K562 (cell line): Measurements from ENCODE around the gene SLC22A23. TPM values are rescaled to one million over a fixed set of nuclear protein-coding genes. Genes with fewer than 3 reads are reported as not detected.

Experiments used
- ARNT ChIP-seq, 2 experiments: fragments of 450-650 bp; IDR thresholded peaks; 2 replicates each; pipeline ENCODE4 v1.6.1; 2016; ENCODE audit warnings: mild to moderate bottlenecking in 1 of 2
- ATF4 ChIP-seq: fragments of 450-650 bp; formaldehyde crosslinking; IDR thresholded peaks from 2 replicates; pipeline ENCODE4 v1.4.0; 2022; ENCODE audit warnings: mild to moderate bottlenecking, moderate library complexity
- ETS1 ChIP-seq: conservative IDR thresholded peaks from 2 replicates; pipeline ENCODE4 v1.6.1; 2011; ENCODE audit warnings: low read depth, mild to moderate bottlenecking, low read length; ENCODE audit not compliant: control insufficient read depth
- JUN ChIP-seq, 2 experiments: sonication (generic) in 1 of 2; formaldehyde crosslinking in 1 of 2; IDR thresholded peaks; 2 replicates each; pipeline versions ENCODE4 v1.6.1 to v1.8.0; 2012 to 2022; ENCODE audit warnings: borderline replicate concordance in 2 of 2, mild to moderate bottlenecking in 2 of 2, improper control_type of control experiment in 1 of 2, low read depth in 1 of 2, low read length in 1 of 2, missing genetic modification reagents in 1 of 2
- JUND ChIP-seq, 2 experiments: IDR thresholded peaks; 2 replicates in 1 of 2; 3 replicates in 1 of 2; pipeline ENCODE4 v1.6.1; 2011; ENCODE audit warnings: borderline replicate concordance in 2 of 2, low read depth in 2 of 2, low read length in 2 of 2, improper control_type of control experiment in 1 of 2, missing biosample characterization in 1 of 2, missing genetic modification characterization in 1 of 2, missing genetic modification reagents in 1 of 2
- MGA ChIP-seq: fragments of 450-650 bp; IDR thresholded peaks from 2 replicates; pipeline ENCODE4 v1.6.1; 2016; ENCODE audit warnings: mild to moderate bottlenecking, moderate library complexity
- NR1H2 ChIP-seq: sonication (generic); formaldehyde crosslinking; IDR thresholded peaks from 2 replicates; pipeline ENCODE4 v1.4.0; 2020; ENCODE audit warnings: mild to moderate bottlenecking, missing genetic modification reagents
- ZBTB5 ChIP-seq: fragments of 450-650 bp; IDR thresholded peaks from 2 replicates; pipeline ENCODE4 v1.6.1; 2017; ENCODE audit warnings: antibody characterized with exemption
- polyA plus RNA-seq, 8 experiments: library from polyadenylated mRNA; depleted of rRNA in 4 of 8; stranded (reverse) in 5 of 8; unstranded in 3 of 8; fragments of >200 nt; fragmentation: Nextera tagmentation in 2 of 8; fragmentation: Illumina TruSeq in 1 of 8; extraction: Ambion mirVana in 2 of 8; extraction: Trizol in 1 of 8; gene quantifications; 2 replicates each; pipeline versions ENCODE4 v1.2.1 to v1.2.3, GENCODE V29; 2011 to 2014; ENCODE audit warnings: inconsistent platforms in 1 of 8, missing spikeins in 1 of 8
- total RNA-seq, 7 experiments: library from RNA; depleted of rRNA in 6 of 7; stranded (reverse); fragments of >200 nt in 6 of 7; fragmentation: Illumina TruSeq in 2 of 7; extraction: Trizol in 2 of 7; gene quantifications; 2 replicates each; pipeline versions ENCODE4 v1.2.1 to v1.2.3, GENCODE V29; 2011 to 2021; ENCODE audit warnings: low replicate concordance in 1 of 7

SLC22A23 gene
- total and polyA plus RNA-seq, 9 of the 15 experiments (the other 6 are each of a cell fraction or from before 2014, with no cell fraction given) = 0.30 to 8.7 (median 2.5) TPM

GRCh38 chr6:3251462-3252314 is 205.2 kb downstream of the SLC22A23 start (continued):
- TF ChIP-seq ZBTB5 = no peak
- TF ChIP-seq ETS1 = no peak
- TF ChIP-seq JUND (IDR thresholded peaks at IDR 0.05; ENCODE audit: borderline replicate concordance, low read depth, low read length) = peak; percentile 80
- TF ChIP-seq JUND (tag; IDR thresholded peaks at IDR 0.05; ENCODE audit: borderline replicate concordance, low read depth, low read length) = peak; percentile 69; the same call in 1 of the 3 replicates
- TF ChIP-seq NR1H2 (CRISPR knock-in tag) = 0 out of 2 replicates have a peak, but pooled peaks have one; percentile 53
- no peak for TF ChIP-seq ATF4 (CRISPR knock-in tag)
- TF ChIP-seq ARNT (IDR thresholded peaks at IDR 0.05) = peak in 1 of 2 experiments; percentile 51; a peak in 1 of 4 replicates
- no peak for TF ChIP-seq MGA
- TF ChIP-seq JUN (IDR thresholded peaks at IDR 0.05; ENCODE audit: borderline replicate concordance, low read depth, low read length) = peak; percentile 58; the same call in 1 of the 2 replicates
- TF ChIP-seq JUN (CRISPR knock-in tag; IDR thresholded peaks at IDR 0.05; ENCODE audit: borderline replicate concordance) = 0 out of 2 replicates have a peak, but pooled peaks have one; percentile 19
